ENCODE measurements around the gene STK4.

STK4 gene

DNA sequence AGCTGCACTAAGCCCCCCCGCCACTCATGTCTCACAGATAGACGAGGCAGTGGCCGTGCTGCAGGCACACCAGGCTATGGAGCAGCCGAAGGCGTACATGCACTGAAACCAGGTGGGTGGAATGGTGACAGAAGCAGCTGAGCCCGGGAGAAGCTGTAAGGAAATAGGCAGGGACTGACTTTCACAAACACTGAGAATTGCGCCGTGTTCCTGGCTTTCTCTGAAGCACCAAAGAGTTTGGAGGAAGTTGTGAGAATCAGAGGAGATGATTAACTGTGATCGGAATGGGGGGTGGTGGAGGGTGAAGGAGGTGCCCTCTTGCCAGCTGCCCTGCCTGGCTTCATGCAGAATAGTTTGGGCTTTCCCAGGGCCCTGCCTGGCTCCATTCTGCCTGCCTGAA, 27.7 kb upstream of the STK4 start:
- no peak for DNase-seq (ENCODE audit: low read depth, low spot score)
- in situ Hi-C loops (cut with HindIII; ENCODE audit: low sequenced_read_pairs) = no loop called here
- no peak overlapping the region for H3K4me3 ChIP-seq (ENCODE audit: low read depth, low read length)
- TF ChIP-seq, protein P1, sequence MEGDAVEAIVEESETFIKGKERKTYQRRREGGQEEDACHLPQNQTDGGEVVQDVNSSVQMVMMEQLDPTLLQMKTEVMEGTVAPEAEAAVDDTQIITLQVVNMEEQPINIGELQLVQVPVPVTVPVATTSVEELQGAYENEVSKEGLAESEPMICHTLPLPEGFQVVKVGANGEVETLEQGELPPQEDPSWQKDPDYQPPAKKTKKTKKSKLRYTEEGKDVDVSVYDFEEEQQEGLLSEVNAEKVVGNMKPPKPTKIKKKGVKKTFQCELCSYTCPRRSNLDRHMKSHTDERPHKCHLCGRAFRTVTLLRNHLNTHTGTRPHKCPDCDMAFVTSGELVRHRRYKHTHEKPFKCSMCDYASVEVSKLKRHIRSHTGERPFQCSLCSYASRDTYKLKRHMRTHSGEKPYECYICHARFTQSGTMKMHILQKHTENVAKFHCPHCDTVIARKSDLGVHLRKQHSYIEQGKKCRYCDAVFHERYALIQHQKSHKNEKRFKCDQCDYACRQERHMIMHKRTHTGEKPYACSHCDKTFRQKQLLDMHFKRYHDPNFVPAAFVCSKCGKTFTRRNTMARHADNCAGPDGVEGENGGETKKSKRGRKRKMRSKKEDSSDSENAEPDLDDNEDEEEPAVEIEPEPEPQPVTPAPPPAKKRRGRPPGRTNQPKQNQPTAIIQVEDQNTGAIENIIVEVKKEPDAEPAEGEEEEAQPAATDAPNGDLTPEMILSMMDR (IDR thresholded peaks at IDR 0.05; ENCODE audit: low read depth, low read length) = no peak

DNA sequence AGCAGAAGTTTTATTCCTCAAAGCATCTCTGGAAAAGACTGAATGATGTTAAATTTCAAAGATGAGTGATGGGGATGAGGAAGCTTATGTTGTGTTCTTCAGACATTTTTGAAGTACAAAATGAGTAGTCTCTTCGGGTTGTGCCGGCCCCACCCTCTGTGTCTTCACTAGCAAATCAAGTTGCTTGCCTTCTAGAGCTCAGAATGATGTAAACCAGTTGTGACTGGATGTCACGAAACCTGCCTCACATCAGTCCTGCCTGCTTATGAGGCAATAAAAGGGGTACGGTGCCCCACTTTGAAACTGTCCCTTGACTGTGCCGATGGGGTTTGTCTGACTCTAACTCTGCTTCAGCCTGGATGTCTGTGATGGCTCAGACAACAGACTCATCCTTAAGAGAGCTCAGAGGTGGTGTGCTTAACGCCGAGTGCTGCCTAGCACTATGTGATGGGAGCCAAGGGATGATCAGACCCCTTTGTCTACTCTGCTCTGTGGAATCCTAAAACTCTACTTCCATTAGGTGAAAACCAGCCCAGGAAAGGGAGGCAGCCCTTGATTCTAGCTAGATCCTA, 25.1 kb upstream of the STK4 start:
- no peak overlapping the region for H3K4me3 ChIP-seq (ENCODE audit: low read depth, low read length)
- TF ChIP-seq, protein P1 (IDR thresholded peaks at IDR 0.05; ENCODE audit: low read depth, low read length) = no peak
- DNase-seq (ENCODE audit: low read depth, low spot score) = no peak
- in situ Hi-C loops (cut with HindIII; ENCODE audit: low sequenced_read_pairs) = no loop called here

- H3K4me3 ChIP-seq (ENCODE audit: low read depth, low read length) = no peak overlapping the region
- in situ Hi-C loops (cut with HindIII; ENCODE audit: low sequenced_read_pairs) = no loop called here
- no peak for DNase-seq (ENCODE audit: low read depth, low spot score)
- TF ChIP-seq, protein P1 (IDR thresholded peaks at IDR 0.05; ENCODE audit: low read depth, low read length) = no peak
Measured at GRCh38 chr20:44942264-44942973, 23.9 kb upstream of the STK4 start.

- TF ChIP-seq, protein P1 (IDR thresholded peaks at IDR 0.05; ENCODE audit: low read depth, low read length) = no peak
- DNase-seq (ENCODE audit: low read depth, low spot score) = no peak
- no peak overlapping the region for H3K4me3 ChIP-seq (ENCODE audit: low read depth, low read length)
- in situ Hi-C loops (cut with HindIII; ENCODE audit: low sequenced_read_pairs) = no loop called here
Measured at GRCh38 chr20:44943828-44944227, 22.5 kb upstream of the STK4 start.

DNA sequence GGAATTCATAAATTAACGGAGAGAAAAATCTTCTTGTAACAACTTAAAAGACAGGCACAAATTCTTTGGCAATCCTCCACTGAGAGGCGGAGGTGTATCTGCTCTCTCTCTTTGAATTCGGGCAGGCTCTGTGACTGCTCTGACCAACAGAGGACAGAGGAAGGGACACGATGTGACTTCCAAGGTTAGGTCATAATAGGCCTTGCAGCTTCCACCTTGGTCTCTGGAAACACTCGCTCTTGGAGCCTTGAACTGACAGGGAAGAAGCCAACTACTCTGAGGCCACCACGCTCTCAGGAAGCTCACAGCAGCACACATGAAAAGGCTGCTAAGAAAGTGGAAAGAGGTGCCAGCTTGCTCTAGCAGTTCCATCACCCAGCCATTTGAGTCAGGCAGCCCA, 21.1 kb upstream of the STK4 start:
- no peak for DNase-seq (ENCODE audit: low read depth, low spot score)
- TF ChIP-seq, protein P1 (IDR thresholded peaks at IDR 0.05; ENCODE audit: low read depth, low read length) = no peak
- in situ Hi-C loops (cut with HindIII; ENCODE audit: low sequenced_read_pairs) = no loop called here
- H3K4me3 ChIP-seq (ENCODE audit: low read depth, low read length) = no peak overlapping the region

GRCh38 chr20:44946271-44946852, 19.9 kb upstream of the STK4 start:
- in situ Hi-C loops (cut with HindIII; ENCODE audit: low sequenced_read_pairs) = no loop called here
- H3K4me3 ChIP-seq (ENCODE audit: low read depth, low read length) = no peak overlapping the region
- TF ChIP-seq, protein P1 (IDR thresholded peaks at IDR 0.05; ENCODE audit: low read depth, low read length) = no peak
- DNase-seq (ENCODE audit: low read depth, low spot score) = no peak
